OCI-LY7 (cell line): ENCODE data around the gene THPO. TPM values are rescaled to one million over a fixed set of nuclear protein-coding genes. Genes with fewer than 3 reads are reported as not detected.

ENCODE experiments used
- BruUV-seq: library from RNA; stranded (reverse); fragments of 400-500 nt; replicated peaks from 2 replicates; lab custom pipeline; 2021; lab: Mats Ljungman, UMichigan
- CTCF ChIA-PET: fragments of 300-600 bp; sonication (Branson Sonifier 250); formaldehyde crosslinking; loops from one replicate; lab custom pipeline; 2022; ENCODE audit warnings: antibody characterized with exemption; ENCODE audit not compliant: unreplicated experiment; lab: Charles Lee
- POLR2A ChIA-PET: fragments of 300-600 bp; sonication (Branson Sonifier 250); formaldehyde crosslinking; loops from one replicate; lab custom pipeline; 2022; ENCODE audit warnings: antibody characterized with exemption; lab: Charles Lee
- DNase-seq: peaks from one replicate; pipeline ENCODE4 v3.0.0-alpha.2; 2015; ENCODE audit warnings: low spot score
- H2AFZ ChIP-seq: fragments of 200-600 bp; sonication (generic), shearing (Covaris generic); 2 replicates; pipeline ENCODE4 v1.6.1; 2014; ENCODE audit warnings: mild to moderate bottlenecking, antibody characterized with exemption, low read length, moderate library complexity
- H3K27ac ChIP-seq: fragments of 200-600 bp; sonication (generic); 2 replicates; pipeline ENCODE4 v1.5.1; 2014; ENCODE audit warnings: mixed run types, low read depth, mild to moderate bottlenecking, moderate library complexity, low read length, inconsistent platforms; ENCODE audit not compliant: poor library complexity, severe bottlenecking
- H3K36me3 ChIP-seq: fragments of 200-600 bp; sonication (generic); 2 replicates; pipeline ENCODE4 v1.6.1; 2014; ENCODE audit warnings: mild to moderate bottlenecking, antibody characterized with exemption, low read length, moderate library complexity, mixed read lengths; ENCODE audit not compliant: insufficient read depth
- H3K4me1 ChIP-seq: fragments of 200-600 bp; sonication (generic); 2 replicates; pipeline ENCODE4 v1.5.1; 2014; ENCODE audit warnings: mild to moderate bottlenecking, low read length; ENCODE audit not compliant: insufficient read depth, poor library complexity, severe bottlenecking
- H3K4me2 ChIP-seq: fragments of 200-600 bp; sonication (generic); 2 replicates; pipeline ENCODE4 v1.6.1; 2014; ENCODE audit warnings: mild to moderate bottlenecking, low read length
- H3K4me3 ChIP-seq: fragments of 200-600 bp; sonication (generic); 2 replicates; pipeline ENCODE4 v1.5.1; 2014; ENCODE audit warnings: mild to moderate bottlenecking, low read depth, low read length; ENCODE audit not compliant: poor library complexity, severe bottlenecking
- H3K79me2 ChIP-seq: fragments of 200-600 bp; sonication (generic); 2 replicates; pipeline ENCODE4 v1.6.1; 2016; ENCODE audit warnings: low read depth, mild to moderate bottlenecking, low read length, moderate library complexity, mixed read lengths; ENCODE audit not compliant: insufficient read depth
- H3K9me2 ChIP-seq: fragments of 200-600 bp; sonication (generic); 2 replicates; pipeline ENCODE4 v1.6.1; 2016; ENCODE audit warnings: mild to moderate bottlenecking, low read length, mixed read lengths; ENCODE audit not compliant: insufficient read depth
- H3K9me3 ChIP-seq: fragments of 200-600 bp; sonication (generic); 2 replicates; pipeline ENCODE4 v1.6.1; 2014; ENCODE audit warnings: mild to moderate bottlenecking, mixed run types, low read length, mixed read lengths
- H4K20me1 ChIP-seq: fragments of 200-600 bp; sonication (generic); 2 replicates; pipeline ENCODE4 v1.6.1; 2014; ENCODE audit warnings: mild to moderate bottlenecking, antibody characterized with exemption, low read length, moderate library complexity, mixed read lengths; ENCODE audit not compliant: insufficient read depth
- EZH2phosphoT487 ChIP-seq: fragments of 200-600 bp; sonication (generic); IDR thresholded peaks from 2 replicates; pipeline ENCODE4 v1.6.1; 2018; ENCODE audit warnings: low read depth, borderline replicate concordance, mild to moderate bottlenecking, mixed run types, antibody characterized with exemption, low read length, moderate library complexity, mixed read lengths
- intact Hi-C: fragments of 100-400 bp; cut with micrococcal nuclease; formaldehyde crosslinking; loops from one replicate; pipeline ENCODE4 v1.10.0; 2022; ENCODE audit not compliant: unreplicated experiment
- total RNA-seq, 2 experiments: library from RNA; depleted of rRNA in 1 of 2; stranded (reverse); fragments of >200 nt in 1 of 2; shearing (Covaris generic) in 1 of 2; gene quantifications; 2 replicates each; pipeline ENCODE4 v1.2.3, GENCODE V29; 2014 to 2022
- TF ChIP-seq, protein P1 (sequence below): fragments of 200-600 bp; sonication (generic); conservative IDR thresholded peaks from 2 replicates; pipeline ENCODE4 v1.5.1; 2014; ENCODE audit warnings: mild to moderate bottlenecking, antibody characterized with exemption, low read length, moderate library complexity, mixed read lengths

THPO gene
- total RNA-seq, 2 experiments from 2014 or later: not detected

DNA sequence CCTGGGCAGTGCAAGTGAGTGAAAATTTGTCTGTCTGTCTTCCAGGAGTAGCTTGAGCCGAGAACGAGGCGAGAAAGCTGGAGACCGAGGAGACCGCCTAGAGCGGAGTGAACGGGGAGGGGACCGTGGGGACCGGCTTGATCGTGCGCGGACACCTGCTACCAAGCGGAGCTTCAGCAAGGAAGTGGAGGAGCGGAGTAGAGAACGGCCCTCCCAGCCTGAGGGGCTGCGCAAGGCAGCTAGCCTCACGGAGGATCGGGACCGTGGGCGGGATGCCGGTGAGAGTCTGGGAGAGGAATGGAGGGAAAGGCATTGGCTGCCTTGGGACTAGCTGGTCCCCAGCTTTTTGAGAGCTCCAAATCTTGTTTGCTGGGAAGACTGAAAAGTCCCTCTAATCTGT, 50.8 kb downstream of the THPO start:
- Histone ChIP-seq H3K9me3 (no peaks in the 10 kb centered on the region), H3K4me3 (no peak overlapping the region), H3K36me3 (peaks cover 98% of the 10 kb centered on the region), H3K4me2 (no peak overlapping the region), H4K20me1 (peaks cover 5% of the 10 kb centered on the region; the same call in 1 of the 2 replicates), H3K79me2 (no peaks in the 10 kb centered on the region), H2AFZ (no peak overlapping the region), H3K4me1 (no peaks in the 10 kb centered on the region), H3K9me2 (no peaks in the 10 kb centered on the region), H3K27ac (no peak overlapping the region)
- no peak for DNase-seq
- BruUV-seq: TSS peak; percentile 18
- ChIA-PET POLR2A (no interaction called here), CTCF (interaction anchor here (0.6 kb wide), 1 partner anchor 1486 kb away, joined by 3 read pairs; no protein-coding TSS in a partner anchor)
- intact Hi-C loops: no loop called here
- TF ChIP-seq, protein P1, sequence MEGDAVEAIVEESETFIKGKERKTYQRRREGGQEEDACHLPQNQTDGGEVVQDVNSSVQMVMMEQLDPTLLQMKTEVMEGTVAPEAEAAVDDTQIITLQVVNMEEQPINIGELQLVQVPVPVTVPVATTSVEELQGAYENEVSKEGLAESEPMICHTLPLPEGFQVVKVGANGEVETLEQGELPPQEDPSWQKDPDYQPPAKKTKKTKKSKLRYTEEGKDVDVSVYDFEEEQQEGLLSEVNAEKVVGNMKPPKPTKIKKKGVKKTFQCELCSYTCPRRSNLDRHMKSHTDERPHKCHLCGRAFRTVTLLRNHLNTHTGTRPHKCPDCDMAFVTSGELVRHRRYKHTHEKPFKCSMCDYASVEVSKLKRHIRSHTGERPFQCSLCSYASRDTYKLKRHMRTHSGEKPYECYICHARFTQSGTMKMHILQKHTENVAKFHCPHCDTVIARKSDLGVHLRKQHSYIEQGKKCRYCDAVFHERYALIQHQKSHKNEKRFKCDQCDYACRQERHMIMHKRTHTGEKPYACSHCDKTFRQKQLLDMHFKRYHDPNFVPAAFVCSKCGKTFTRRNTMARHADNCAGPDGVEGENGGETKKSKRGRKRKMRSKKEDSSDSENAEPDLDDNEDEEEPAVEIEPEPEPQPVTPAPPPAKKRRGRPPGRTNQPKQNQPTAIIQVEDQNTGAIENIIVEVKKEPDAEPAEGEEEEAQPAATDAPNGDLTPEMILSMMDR: no peak
- no peak for TF ChIP-seq EZH2phosphoT487

DNA sequence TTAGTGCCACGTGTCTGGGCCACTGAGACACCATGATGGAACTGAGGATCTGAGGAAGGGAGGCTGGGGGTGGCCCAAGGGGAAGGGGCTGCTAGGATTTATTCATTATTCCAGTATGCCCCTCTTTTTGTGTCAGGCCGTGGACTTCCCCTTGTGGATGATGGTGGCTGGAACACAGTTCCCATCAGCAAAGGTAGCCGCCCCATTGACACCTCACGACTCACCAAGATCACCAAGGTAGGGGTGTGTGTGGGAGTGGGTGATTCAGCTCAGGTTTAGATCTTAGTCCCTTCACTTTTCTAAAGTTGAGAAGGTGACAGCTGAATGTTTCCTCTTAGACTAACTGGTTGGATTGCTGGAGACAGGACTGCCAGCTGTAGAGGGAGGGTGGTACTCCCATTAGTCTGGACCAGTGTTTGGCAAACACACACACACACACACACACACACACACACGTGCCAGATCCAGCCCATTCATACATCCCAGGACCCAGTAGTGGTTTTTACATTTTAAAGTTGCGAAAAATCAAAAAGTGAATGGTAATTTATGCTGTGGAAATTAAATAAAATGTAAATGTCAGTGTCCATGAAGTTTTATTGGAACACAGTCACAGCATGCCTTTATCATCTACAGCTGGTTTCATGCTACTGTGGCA, 52.2 kb downstream of the THPO start:
- peaks cover 98% of the 10 kb centered on the region for H3K36me3 ChIP-seq
- H3K9me3 ChIP-seq: no peaks in the 10 kb centered on the region
- no peak overlapping the region for H3K4me2 ChIP-seq
- DNase-seq: no peak
- CTCF ChIA-PET: interaction anchor here (0.7 kb wide), 1 partner anchor 10 kb away, joined by 3 read pairs; no protein-coding TSS in a partner anchor
- H3K9me2 ChIP-seq: no peaks in the 10 kb centered on the region
- H3K4me1 ChIP-seq: no peaks in the 10 kb centered on the region
- no peak for TF ChIP-seq EZH2phosphoT487
- TF ChIP-seq, protein P1: no peak
- intact Hi-C loops: no loop called here
- H4K20me1 ChIP-seq: peaks cover 5% of the 10 kb centered on the region; the same call in 1 of the 2 replicates
- no peak overlapping the region for H3K4me3 ChIP-seq
- POLR2A ChIA-PET: no interaction called here
- no TSS peak for BruUV-seq
- H2AFZ ChIP-seq: no peak overlapping the region
- H3K79me2 ChIP-seq: no peaks in the 10 kb centered on the region
- H3K27ac ChIP-seq: no peak overlapping the region

DNA sequence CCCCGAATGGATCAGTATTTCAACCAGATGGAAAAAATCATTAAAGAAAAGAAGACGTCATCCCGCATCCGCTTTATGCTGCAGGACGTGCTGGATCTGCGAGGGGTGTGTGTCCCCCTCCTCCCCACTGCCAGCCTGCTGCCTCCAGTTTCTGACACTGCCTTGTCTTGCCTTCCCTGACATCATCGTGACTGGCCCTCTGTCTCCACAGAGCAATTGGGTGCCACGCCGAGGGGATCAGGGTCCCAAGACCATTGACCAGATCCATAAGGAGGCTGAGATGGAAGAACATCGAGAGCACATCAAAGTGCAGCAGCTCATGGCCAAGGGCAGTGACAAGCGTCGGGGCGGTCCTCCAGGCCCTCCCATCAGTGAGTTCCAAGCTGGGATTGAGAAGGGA, 52.7 kb downstream of the THPO start:
- CTCF ChIA-PET: interaction anchor here (0.7 kb wide), 1 partner anchor 10 kb away, joined by 3 read pairs; no protein-coding TSS in a partner anchor
- TF ChIP-seq, protein P1: no peak
- no peak for TF ChIP-seq EZH2phosphoT487
- no peak overlapping the region for H3K4me2 ChIP-seq
- H3K9me2 ChIP-seq: no peaks in the 10 kb centered on the region
- H3K36me3 ChIP-seq: peaks cover 100% of the 10 kb centered on the region
- no peak overlapping the region for H3K27ac ChIP-seq
- H3K79me2 ChIP-seq: no peaks in the 10 kb centered on the region
- intact Hi-C loops: no loop called here
- POLR2A ChIA-PET: no interaction called here
- no peak overlapping the region for H2AFZ ChIP-seq
- H3K4me3 ChIP-seq: no peak overlapping the region
- no peak for DNase-seq
- H4K20me1 ChIP-seq: peaks cover 9% of the 10 kb centered on the region; the same call in 1 of the 2 replicates
- no peaks in the 10 kb centered on the region for H3K9me3 ChIP-seq
- no peaks in the 10 kb centered on the region for H3K4me1 ChIP-seq
- no TSS peak for BruUV-seq
